ENCODE measurements around the gene SLFN12L. TPM values are rescaled to one million over a fixed set of nuclear protein-coding genes. Genes with fewer than 3 reads are reported as not detected.

SLFN12L gene
- total and polyA plus RNA-seq, 9 of the 15 experiments (the other 6 are each of a cell fraction or from before 2014, with no cell fraction given) = 0.04 to 0.31 (median 0.08) TPM; not detected in 3

GRCh38 chr17:35449371-35449931 is 88.0 kb downstream of the SLFN12L start:
- no peaks in the 10 kb centered on the region for H3K9me1 ChIP-seq (ENCODE audit: control insufficient read depth, insufficient read depth, low read length)
- 60% methylated on average over 28 of the region's 36 CpGs for WGBS (ENCODE audit: insufficient coverage, low coverage, missing lambda C conversion rate)
- no peaks in the 10 kb centered on the region for H4K20me1 ChIP-seq (replicated peaks; ENCODE audit: control insufficient read depth, insufficient read depth, low read length)
- DNase-seq (ENCODE audit: extremely low read depth in 1 of 4, low spot score in 3 of 4) = no peak
- no peak for ATAC-seq
- in situ Hi-C loops (cut with MboI) = no loop called here
- peaks cover 0 to 13% of the 10 kb centered on the region in 2 experiments; a peak in 2 of 5 replicates for H3K4me1 ChIP-seq (replicated peaks in 1 of 2; ENCODE audit: control insufficient read depth in 2 of 2, insufficient read depth in 2 of 2, low read length in 2 of 2)
- H3K4me2 ChIP-seq (ENCODE audit: insufficient read depth, low read length) = no peak overlapping the region
- ChIA-PET POLR2A (no interaction called here), CTCF (ENCODE audit: low intra/inter-chr PET ratio) (no interaction called here)
- H3K9me3 ChIP-seq (replicated peaks; ENCODE audit: control insufficient read depth, insufficient read depth, low read depth, low read length) = no peaks in the 10 kb centered on the region
- H2AFZ ChIP-seq (ENCODE audit: low read depth, low read length) = no peak overlapping the region
- no peaks in the 10 kb centered on the region for H3K36me3 ChIP-seq (ENCODE audit: control insufficient read depth, insufficient read depth, low read length)
- no peak for FAIRE-seq
- H3K27me3 ChIP-seq (ENCODE audit: control insufficient read depth in 2 of 2, insufficient read depth in 2 of 2, low read length in 2 of 2) = peaks cover 11 to 13% of the 10 kb centered on the region in 2 experiments; a peak in 4 of 5 replicates
- TF ChIP-seq PRDM10 (IDR thresholded peaks at IDR 0.05; ENCODE audit: partially characterized antibody) (no peak), RBM14 (IDR thresholded peaks at IDR 0.05; ENCODE audit: borderline replicate concordance, insufficient read depth, low read depth, low read length) (0 out of 2 replicates have a peak, but pooled peaks have one; percentile 58)
- no TSS peak for BruUV-seq (replicated peaks)
- H3K79me2 ChIP-seq (ENCODE audit: control insufficient read depth, insufficient read depth, low read length) = no peaks in the 10 kb centered on the region
- H3K4me3 ChIP-seq = no peak overlapping the region
- intact Hi-C loops (cut with micrococcal nuclease) = no loop called here
- no peak overlapping the region for H3K9ac ChIP-seq (ENCODE audit: insufficient read depth in 1 of 2, low read depth in 2 of 2, low read length in 2 of 2)
- no peak overlapping the region for H3K27ac ChIP-seq (ENCODE audit: extremely low read depth, low read depth, low read length)

Measured in K562 (cell line).